ENCODE measurements around the gene PRMT1. TPM values are rescaled to one million over a fixed set of nuclear protein-coding genes. Genes with fewer than 3 reads are reported as not detected.

PRMT1 gene
- total RNA-seq, 1 donor, result 341 TPM

DNA sequence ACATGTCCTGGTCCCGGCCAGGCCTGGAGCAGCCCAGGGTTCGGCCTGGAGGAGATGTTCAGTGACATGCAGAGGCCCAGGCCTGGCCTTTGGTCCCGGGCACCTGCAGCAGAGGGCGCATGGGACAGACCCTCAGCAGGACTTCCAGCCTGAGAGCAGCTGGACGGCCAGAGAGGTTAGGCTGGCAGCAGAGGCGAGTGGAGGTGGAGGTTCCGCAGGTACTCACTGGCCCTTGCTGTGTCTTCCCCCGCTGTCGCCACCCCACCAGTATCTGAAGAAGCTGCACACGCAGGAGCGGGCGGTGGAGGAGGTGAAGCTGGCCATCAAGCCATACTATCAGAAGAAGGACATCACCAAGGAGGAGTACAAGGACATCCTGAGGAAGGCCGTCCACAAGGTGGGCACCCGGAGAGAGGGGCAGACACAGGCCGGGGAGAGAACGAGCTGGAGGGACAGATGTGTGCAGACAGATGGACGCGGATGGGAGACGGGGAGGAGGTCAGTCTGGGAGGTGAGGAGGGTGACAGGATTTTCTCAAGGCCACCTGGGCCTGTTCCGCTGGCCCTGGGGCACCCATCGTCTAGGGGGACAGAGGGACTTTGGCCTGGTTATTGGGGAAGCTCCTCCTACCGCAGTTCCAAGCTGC, 19.5 kb upstream of the PRMT1 start:
- DNase-seq (ENCODE audit: low read depth), result no peak
- no peak overlapping the region for H3K4me3 ChIP-seq (ENCODE audit: low read depth, low read length)
- no peak for TF ChIP-seq CTCF (IDR thresholded peaks at IDR 0.05; ENCODE audit: insufficient read depth, low read depth, low read length)

- no peak for DNase-seq (ENCODE audit: low read depth)
- TF ChIP-seq CTCF (IDR thresholded peaks at IDR 0.05; ENCODE audit: insufficient read depth, low read depth, low read length), result no peak
- no peak overlapping the region for H3K4me3 ChIP-seq (ENCODE audit: low read depth, low read length)
Observed at GRCh38 chr19:49658139-49658517, 18.9 kb upstream of the PRMT1 start.

GRCh38 chr19:49658566-49659442, 18.3 kb upstream of the PRMT1 start:
- DNase-seq (ENCODE audit: low read depth), result no peak
- H3K4me3 ChIP-seq (ENCODE audit: low read depth, low read length), result no peak overlapping the region
- no peak for TF ChIP-seq CTCF (IDR thresholded peaks at IDR 0.05; ENCODE audit: insufficient read depth, low read depth, low read length)

- no peak for TF ChIP-seq CTCF (IDR thresholded peaks at IDR 0.05; ENCODE audit: insufficient read depth, low read depth, low read length)
- H3K4me3 ChIP-seq (ENCODE audit: low read depth, low read length), result no peak overlapping the region
- DNase-seq (ENCODE audit: low read depth), result no peak
Observed at GRCh38 chr19:49660338-49660961, 16.6 kb upstream of the PRMT1 start.

DNA sequence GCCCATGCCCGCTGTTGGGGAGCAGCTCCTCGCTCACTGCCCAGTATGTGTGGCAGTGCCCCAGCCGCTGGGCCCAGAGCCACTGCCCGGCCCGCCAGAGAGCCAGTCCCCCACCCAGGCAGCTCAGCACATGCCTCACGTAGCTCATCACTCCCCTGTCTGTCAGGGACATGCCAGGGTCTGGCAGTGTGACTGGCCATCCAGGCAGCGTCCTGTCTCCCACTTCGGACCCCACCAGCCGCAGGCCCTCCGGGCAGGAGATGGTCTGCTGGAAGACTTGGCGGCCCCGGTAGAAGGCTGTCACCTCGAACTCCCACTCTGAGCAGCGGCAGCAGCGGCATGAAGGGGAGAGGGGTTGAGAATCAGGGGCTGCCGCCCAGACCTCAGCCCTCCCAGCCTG, 15.1 kb upstream of the PRMT1 start:
- no peak overlapping the region for H3K4me3 ChIP-seq (ENCODE audit: low read depth, low read length)
- DNase-seq (ENCODE audit: low read depth), result no peak
- TF ChIP-seq CTCF (IDR thresholded peaks at IDR 0.05; ENCODE audit: insufficient read depth, low read depth, low read length), result no peak

DNA sequence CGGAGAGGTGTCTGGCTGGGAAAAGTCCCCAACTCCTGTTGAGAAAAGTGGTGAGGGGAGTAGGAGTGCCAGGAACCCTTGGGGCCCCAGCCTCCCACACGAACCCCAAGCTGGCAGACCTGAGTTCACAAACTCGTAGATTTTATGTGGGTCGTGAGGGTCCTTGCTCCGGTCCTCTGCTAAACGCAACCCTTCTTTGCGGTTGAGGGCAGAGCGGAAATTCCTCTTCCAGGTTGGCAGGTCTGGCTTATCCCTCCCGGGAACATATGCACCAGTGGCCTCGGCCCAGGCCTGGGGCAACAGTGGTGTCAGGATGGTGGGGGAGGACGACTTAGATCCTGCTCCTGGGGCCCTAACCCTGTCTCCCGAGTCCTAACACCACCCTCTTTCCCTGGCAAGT, 13.8 kb upstream of the PRMT1 start:
- no peak overlapping the region for H3K4me3 ChIP-seq (ENCODE audit: low read depth, low read length)
- no peak for DNase-seq (ENCODE audit: low read depth)
- no peak for TF ChIP-seq CTCF (IDR thresholded peaks at IDR 0.05; ENCODE audit: insufficient read depth, low read depth, low read length)
